SK-N-SH (cell line): ENCODE results near the gene KRTAP4-4. TPM values are rescaled to one million over a fixed set of nuclear protein-coding genes. Genes with fewer than 3 reads are reported as not detected.

Experiments
- CTCF ChIA-PET: fragments of 300-600, 350-600 bp; formaldehyde crosslinking; extraction: SDS; loops from one replicate; lab custom pipeline; 2021; lab: Yijun Ruan, JAX
- POLR2A ChIA-PET: fragments of 350-600 bp; sonication (Branson Sonifier 250); formaldehyde crosslinking; extraction: SDS; loops from one replicate; lab custom pipeline; 2020; ENCODE audit warnings: antibody characterized with exemption, inconsistent platforms; lab: Yijun Ruan, JAX
- DNase-seq: peaks from one replicate; pipeline ENCODE4 v3.0.0; 2012
- H2AFZ ChIP-seq: fragments of 200-600 bp; sonication (generic); 2 replicates; pipeline ENCODE4 v1.8.1; 2016; ENCODE audit warnings: antibody characterized with exemption, mild to moderate bottlenecking, low read depth
- H3F3A ChIP-seq: fragments of 200-600 bp; sonication (generic); replicated peaks from 2 replicates; pipeline ENCODE3; 2016; ENCODE audit warnings: antibody characterized with exemption, mild to moderate bottlenecking; ENCODE audit not compliant: insufficient read depth
- H3K27ac ChIP-seq, 2 experiments: fragments of 200-500 bp in 1 of 2; fragments of 200-600 bp in 1 of 2; sonication (Bioruptor generic) in 1 of 2; sonication (generic), shearing (Covaris generic) in 1 of 2; 2 replicates each; pipeline versions ENCODE4 v1.5.1 to v1.6.1; 2014 to 2016; ENCODE audit warnings: low read depth in 2 of 2, inconsistent platforms in 1 of 2, low read length in 1 of 2, mild to moderate bottlenecking in 1 of 2, mixed read lengths in 1 of 2
- H3K27me3 ChIP-seq: fragments of 200-600 bp; sonication (generic), shearing (Covaris generic); 2 replicates; pipeline ENCODE4 v1.6.1; 2016; ENCODE audit warnings: mixed run types; ENCODE audit not compliant: insufficient read depth
- H3K36me3 ChIP-seq, 2 experiments: fragments of 200-500 bp in 1 of 2; fragments of 200-600 bp in 1 of 2; sonication (Bioruptor generic) in 1 of 2; sonication (generic) in 1 of 2; replicated peaks in 1 of 2; 2 replicates each; pipeline versions ENCODE3 to v1.5.1; 2014 to 2016; ENCODE audit warnings: low read length in 1 of 2, mild to moderate bottlenecking in 1 of 2; ENCODE audit not compliant: insufficient read depth in 2 of 2, control insufficient read depth in 1 of 2
- H3K4me1 ChIP-seq, 2 experiments: fragments of 200-500 bp in 1 of 2; fragments of 200-600 bp in 1 of 2; sonication (Bioruptor generic) in 1 of 2; sonication (generic), shearing (Covaris generic) in 1 of 2; 2 replicates each; pipeline versions ENCODE4 v1.5.1 to v1.6.1; 2014 to 2016; ENCODE audit warnings: low read depth in 1 of 2, low read length in 1 of 2, mixed run types in 1 of 2; ENCODE audit not compliant: insufficient read depth in 2 of 2, control insufficient read depth in 1 of 2
- H3K4me2 ChIP-seq: fragments of 200-600 bp; sonication (generic), shearing (Covaris generic); 2 replicates; pipeline ENCODE4 v1.6.1; 2017; ENCODE audit warnings: mixed run types
- H3K4me3 ChIP-seq, 2 experiments: fragments of 200-500 bp in 1 of 2; fragments of 200-600 bp in 1 of 2; sonication (Bioruptor generic) in 1 of 2; sonication (generic), shearing (Covaris generic) in 1 of 2; 2 replicates each; pipeline versions ENCODE4 v1.5.1 to v1.8.1; 2014 to 2016; ENCODE audit warnings: low read depth in 2 of 2, inconsistent platforms in 1 of 2, low read length in 1 of 2, mild to moderate bottlenecking in 1 of 2, mixed read lengths in 1 of 2, moderate library complexity in 1 of 2
- H3K79me2 ChIP-seq: fragments of 200-600 bp; sonication (generic); 2 replicates; pipeline ENCODE4 v1.8.1; 2017; ENCODE audit warnings: mild to moderate bottlenecking; ENCODE audit not compliant: insufficient read depth
- H3K9ac ChIP-seq: fragments of 200-600 bp; sonication (generic); 2 replicates; pipeline ENCODE4 v1.6.1; 2017; ENCODE audit warnings: mixed run types
- H3K9me2 ChIP-seq: fragments of 200-600 bp; sonication (generic); 2 replicates; pipeline ENCODE4 v1.6.1; 2017; ENCODE audit warnings: mixed run types
- H3K9me3 ChIP-seq: fragments of 200-600 bp; sonication (generic); 2 replicates; pipeline ENCODE4 v1.6.1; 2017; ENCODE audit warnings: mixed run types, mild to moderate bottlenecking, moderate library complexity
- H4K20me1 ChIP-seq: fragments of 200-600 bp; sonication (generic); 2 replicates; pipeline ENCODE4 v1.6.1; 2017; ENCODE audit warnings: mild to moderate bottlenecking, mixed run types; ENCODE audit not compliant: insufficient read depth
- EP300 ChIP-seq, 2 experiments: IDR thresholded peaks; 2 replicates each; pipeline versions ENCODE4 v1.4.0 to v1.6.1; 2012; ENCODE audit warnings: borderline replicate concordance in 1 of 2, low read depth in 1 of 2, low read length in 1 of 2
- FOSL2 ChIP-seq: IDR thresholded peaks from 2 replicates; pipeline ENCODE4 v1.4.0; 2012; ENCODE audit warnings: low read depth, mild to moderate bottlenecking, moderate library complexity, borderline replicate concordance
- MXI1 ChIP-seq: IDR thresholded peaks from 2 replicates; pipeline ENCODE4 v1.6.1; 2012; ENCODE audit warnings: mild to moderate bottlenecking, low read depth, low read length, improper control_type of control experiment
- NFIC ChIP-seq: IDR thresholded peaks from 2 replicates; pipeline ENCODE4 v1.4.0; 2012; ENCODE audit warnings: borderline replicate concordance
- NRF1 ChIP-seq: IDR thresholded peaks from 2 replicates; pipeline ENCODE4 v1.6.1; 2012; ENCODE audit warnings: low read depth, mild to moderate bottlenecking, low read length
- POLR2AphosphoS5 ChIP-seq: IDR thresholded peaks from 2 replicates; pipeline ENCODE4 v1.6.1; 2012; ENCODE audit warnings: low read depth, low read length
- SIN3A ChIP-seq: IDR thresholded peaks from 2 replicates; pipeline ENCODE4 v1.6.1; 2012; ENCODE audit warnings: low read depth, mild to moderate bottlenecking, low read length, moderate library complexity, borderline replicate concordance
- SMC3 ChIP-seq: IDR thresholded peaks from 2 replicates; pipeline ENCODE4 v1.6.1; 2012; ENCODE audit warnings: low read depth, low read length, improper control_type of control experiment
- TAF1 ChIP-seq: IDR thresholded peaks from 2 replicates; pipeline ENCODE4 v1.6.1; 2012; ENCODE audit warnings: low read depth, mild to moderate bottlenecking, low read length, moderate library complexity, borderline replicate concordance
- USF2 ChIP-seq: fragments of 150-350 bp; IDR thresholded peaks from 2 replicates; pipeline ENCODE4 v1.6.1; 2017; ENCODE audit warnings: antibody characterized with exemption, low read length, low read depth, borderline replicate concordance
- WGBS: methylation state at CpG from one replicate; pipeline ENCODE4 v1.1.6; 2017; ENCODE audit warnings: low lambda C conversion rate; 5-methylcytosine and 5-hydroxymethylcytosine counted together
- polyA plus RNA-seq, 3 experiments: library from polyadenylated mRNA; depleted of rRNA; stranded (reverse); fragments of >200 nt; gene quantifications; 2 replicates each; pipeline ENCODE4 v1.2.3, GENCODE V29; 2012
- TF ChIP-seq, protein P1 (sequence below): fragments of 200-600 bp; sonication (generic); IDR thresholded peaks from 2 replicates; pipeline ENCODE4 v1.6.1; 2017; ENCODE audit warnings: antibody characterized with exemption, mild to moderate bottlenecking, moderate library complexity
- TF ChIP-seq, protein P2 (sequence below): IDR thresholded peaks from 2 replicates; pipeline ENCODE4; 2012
- TF ChIP-seq, protein P3 (sequence below): IDR thresholded peaks from 2 replicates; pipeline ENCODE4 v1.4.0; 2012; ENCODE audit warnings: low read depth, borderline replicate concordance

Gene KRTAP4-4
- polyA plus RNA-seq (2012; rRNA removed): not detected in 2 replicates
- polyA plus RNA-seq (2012; cell fraction: cytosol; rRNA removed): not detected in 2 replicates
- not detected in 2 replicates for polyA plus RNA-seq (2012; cell fraction: nucleus; rRNA removed)

DNA sequence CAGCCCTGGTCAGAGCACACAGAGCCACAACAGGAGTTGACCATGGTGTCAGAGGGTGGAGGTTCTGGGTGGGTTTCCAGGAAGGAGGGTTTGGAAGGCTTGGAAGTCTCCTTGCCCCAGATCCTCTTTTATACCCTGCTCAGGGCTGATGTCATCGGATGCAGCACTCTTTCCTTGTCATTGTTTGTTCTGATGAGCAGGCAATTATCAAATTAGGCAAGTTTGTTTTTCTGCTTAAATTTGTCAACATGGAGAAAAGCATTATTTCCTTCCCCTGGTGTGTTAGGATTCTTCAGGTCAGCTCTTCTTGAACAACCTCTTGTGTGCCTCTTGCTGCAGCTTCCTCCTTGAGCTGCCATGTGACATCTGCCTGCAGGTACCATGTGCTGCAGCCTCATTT is at the start of gene KRTAP4-4:
Gene KRTAP4-4, minus strand, starts transcription at position 101 of the 400 bp plus-strand sequence. Its CDS starts 57 bp downstream, at position 44.
- WGBS: 31% methylated on average over 1 of the region's 1 CpG
- no peak within 1 kb of the TSS for H3K9ac ChIP-seq
- no peak within 1 kb of the TSS for H3K4me3 ChIP-seq
- POLR2A ChIA-PET: interaction anchor here (0.5 kb wide), 1 partner anchor 512 kb away, joined by 3 read pairs; no protein-coding TSS in a partner anchor
- CTCF ChIA-PET: no interaction called here
- no peak within 1 kb of the TSS for H2AFZ ChIP-seq
- H3K4me2 ChIP-seq: no peak within 1 kb of the TSS
- H3K9me2 ChIP-seq: no peaks in the 10 kb centered on the region
- H3K9me3 ChIP-seq: no peaks in the 10 kb centered on the region
- H3K79me2 ChIP-seq: no peaks in the 10 kb centered on the region
- peaks cover 4% of the 10 kb centered on the region; the same call in 1 of the 2 replicates for H3K27me3 ChIP-seq
- no peak within 1 kb of the TSS for H3K27ac ChIP-seq
- H4K20me1 ChIP-seq: no peaks in the 10 kb centered on the region
- no peaks in the 10 kb centered on the region for H3K36me3 ChIP-seq
- H3F3A ChIP-seq: no peaks in the 10 kb centered on the region
- no peak for DNase-seq
- TF ChIP-seq SIN3A (no peak), NFIC (no peak), EP300 (IDR thresholded peaks at IDR 0.05; ENCODE audit: borderline replicate concordance in 1 of 2, low read depth in 1 of 2, low read length in 1 of 2) (no peak), POLR2AphosphoS5 (no peak), SMC3 (no peak), FOSL2 (no peak), NRF1 (no peak)
- TF ChIP-seq, protein P1, sequence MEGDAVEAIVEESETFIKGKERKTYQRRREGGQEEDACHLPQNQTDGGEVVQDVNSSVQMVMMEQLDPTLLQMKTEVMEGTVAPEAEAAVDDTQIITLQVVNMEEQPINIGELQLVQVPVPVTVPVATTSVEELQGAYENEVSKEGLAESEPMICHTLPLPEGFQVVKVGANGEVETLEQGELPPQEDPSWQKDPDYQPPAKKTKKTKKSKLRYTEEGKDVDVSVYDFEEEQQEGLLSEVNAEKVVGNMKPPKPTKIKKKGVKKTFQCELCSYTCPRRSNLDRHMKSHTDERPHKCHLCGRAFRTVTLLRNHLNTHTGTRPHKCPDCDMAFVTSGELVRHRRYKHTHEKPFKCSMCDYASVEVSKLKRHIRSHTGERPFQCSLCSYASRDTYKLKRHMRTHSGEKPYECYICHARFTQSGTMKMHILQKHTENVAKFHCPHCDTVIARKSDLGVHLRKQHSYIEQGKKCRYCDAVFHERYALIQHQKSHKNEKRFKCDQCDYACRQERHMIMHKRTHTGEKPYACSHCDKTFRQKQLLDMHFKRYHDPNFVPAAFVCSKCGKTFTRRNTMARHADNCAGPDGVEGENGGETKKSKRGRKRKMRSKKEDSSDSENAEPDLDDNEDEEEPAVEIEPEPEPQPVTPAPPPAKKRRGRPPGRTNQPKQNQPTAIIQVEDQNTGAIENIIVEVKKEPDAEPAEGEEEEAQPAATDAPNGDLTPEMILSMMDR: no peak
- TF ChIP-seq, protein P2, sequence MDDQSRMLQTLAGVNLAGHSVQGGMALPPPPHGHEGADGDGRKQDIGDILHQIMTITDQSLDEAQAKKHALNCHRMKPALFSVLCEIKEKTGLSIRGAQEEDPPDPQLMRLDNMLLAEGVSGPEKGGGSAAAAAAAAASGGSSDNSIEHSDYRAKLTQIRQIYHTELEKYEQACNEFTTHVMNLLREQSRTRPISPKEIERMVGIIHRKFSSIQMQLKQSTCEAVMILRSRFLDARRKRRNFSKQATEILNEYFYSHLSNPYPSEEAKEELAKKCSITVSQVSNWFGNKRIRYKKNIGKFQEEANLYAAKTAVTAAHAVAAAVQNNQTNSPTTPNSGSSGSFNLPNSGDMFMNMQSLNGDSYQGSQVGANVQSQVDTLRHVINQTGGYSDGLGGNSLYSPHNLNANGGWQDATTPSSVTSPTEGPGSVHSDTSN: no peak
- TF ChIP-seq, protein P3, sequence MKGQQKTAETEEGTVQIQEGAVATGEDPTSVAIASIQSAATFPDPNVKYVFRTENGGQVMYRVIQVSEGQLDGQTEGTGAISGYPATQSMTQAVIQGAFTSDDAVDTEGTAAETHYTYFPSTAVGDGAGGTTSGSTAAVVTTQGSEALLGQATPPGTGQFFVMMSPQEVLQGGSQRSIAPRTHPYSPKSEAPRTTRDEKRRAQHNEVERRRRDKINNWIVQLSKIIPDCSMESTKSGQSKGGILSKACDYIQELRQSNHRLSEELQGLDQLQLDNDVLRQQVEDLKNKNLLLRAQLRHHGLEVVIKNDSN: no peak
- H3K4me1 ChIP-seq: no peaks in the 10 kb centered on the region

- H3F3A ChIP-seq: no peaks in the 10 kb centered on the region
- no peak overlapping the region for H3K4me3 ChIP-seq
- H3K9me2 ChIP-seq: no peaks in the 10 kb centered on the region
- H3K9ac ChIP-seq: no peak overlapping the region
- H3K4me2 ChIP-seq: no peak overlapping the region
- ChIA-PET POLR2A (no interaction called here), CTCF (no interaction called here)
- no peaks in the 10 kb centered on the region for H4K20me1 ChIP-seq
- no peaks in the 10 kb centered on the region for H3K36me3 ChIP-seq
- H3K79me2 ChIP-seq: no peaks in the 10 kb centered on the region
- H3K27ac ChIP-seq: no peak overlapping the region
- no peaks in the 10 kb centered on the region for H3K4me1 ChIP-seq
- no peak for DNase-seq
- no peaks in the 10 kb centered on the region for H3K9me3 ChIP-seq
- 24% methylated on average over 4 of the region's 5 CpGs for WGBS
- TF ChIP-seq USF2 (no peak), MXI1 (no peak), TAF1 (no peak)
- TF ChIP-seq, all 33 proteins: peak for 0
- Histone ChIP-seq H3K27me3 (no peaks in the 10 kb centered on the region), H2AFZ (no peak overlapping the region)
These were observed 39.0 kb upstream of the KRTAP4-4 start for GRCh38 chr17:41199421-41200078.
